ENCODE data around the gene CDK4. TPM values are rescaled to one million over a fixed set of nuclear protein-coding genes. Genes with fewer than 3 reads are reported as not detected.

Gene CDK4
- polyA plus RNA-seq, 1 donor (not counting 4 experiments of a cell fraction or from before 2014, with no cell fraction given) = 146 TPM

GRCh38 chr12:57713209-57713608 lies 38.9 kb downstream of the CDK4 start:
- no peak overlapping the region for H3K4me3 ChIP-seq (ENCODE audit: control insufficient read depth in 2 of 3, extremely low read depth in 1 of 3, insufficient read depth in 2 of 3, low read depth in 1 of 3, low read length in 3 of 3)
- DNase-seq (ENCODE audit: low read depth, low spot score) = no peak
- H3K79me2 ChIP-seq (ENCODE audit: control insufficient read depth, insufficient read depth, low read length) = no peaks in the 10 kb centered on the region
- H3K36me3 ChIP-seq (ENCODE audit: control insufficient read depth in 2 of 2, extremely low read depth in 1 of 2, insufficient read depth in 2 of 2, low read length in 2 of 2) = peaks cover 5 to 7% of the 10 kb centered on the region in 2 experiments
- no peak for FAIRE-seq
- no peaks in the 10 kb centered on the region for H4K20me1 ChIP-seq (ENCODE audit: control insufficient read depth, extremely low read depth, insufficient read depth, low read length)
- H3K4me1 ChIP-seq (ENCODE audit: control insufficient read depth, extremely low read depth, insufficient read depth, low read length) = no peaks in the 10 kb centered on the region
- no peak overlapping the region for H3K4me2 ChIP-seq (ENCODE audit: control insufficient read depth, extremely low read depth, insufficient read depth, low read depth, low read length)
- dilution Hi-C loops (cut with MboI; ENCODE audit: extremely low pct_ligation_motif_present, low sequenced_read_pairs) = no loop called here
- H3K9me1 ChIP-seq (ENCODE audit: control insufficient read depth, extremely low read depth, insufficient read depth, low read length) = no peaks in the 10 kb centered on the region
- H3K9ac ChIP-seq (ENCODE audit: control insufficient read depth, extremely low read depth, insufficient read depth, low read length) = no peak overlapping the region
- no peak overlapping the region for H2AFZ ChIP-seq (ENCODE audit: control insufficient read depth, low read length)
- H3K27ac ChIP-seq (ENCODE audit: control insufficient read depth, insufficient read depth, low read length) = no peak overlapping the region
- no peaks in the 10 kb centered on the region for H3K27me3 ChIP-seq (ENCODE audit: control insufficient read depth, extremely low read depth, insufficient read depth, low read length)
- TF ChIP-seq, protein P1, sequence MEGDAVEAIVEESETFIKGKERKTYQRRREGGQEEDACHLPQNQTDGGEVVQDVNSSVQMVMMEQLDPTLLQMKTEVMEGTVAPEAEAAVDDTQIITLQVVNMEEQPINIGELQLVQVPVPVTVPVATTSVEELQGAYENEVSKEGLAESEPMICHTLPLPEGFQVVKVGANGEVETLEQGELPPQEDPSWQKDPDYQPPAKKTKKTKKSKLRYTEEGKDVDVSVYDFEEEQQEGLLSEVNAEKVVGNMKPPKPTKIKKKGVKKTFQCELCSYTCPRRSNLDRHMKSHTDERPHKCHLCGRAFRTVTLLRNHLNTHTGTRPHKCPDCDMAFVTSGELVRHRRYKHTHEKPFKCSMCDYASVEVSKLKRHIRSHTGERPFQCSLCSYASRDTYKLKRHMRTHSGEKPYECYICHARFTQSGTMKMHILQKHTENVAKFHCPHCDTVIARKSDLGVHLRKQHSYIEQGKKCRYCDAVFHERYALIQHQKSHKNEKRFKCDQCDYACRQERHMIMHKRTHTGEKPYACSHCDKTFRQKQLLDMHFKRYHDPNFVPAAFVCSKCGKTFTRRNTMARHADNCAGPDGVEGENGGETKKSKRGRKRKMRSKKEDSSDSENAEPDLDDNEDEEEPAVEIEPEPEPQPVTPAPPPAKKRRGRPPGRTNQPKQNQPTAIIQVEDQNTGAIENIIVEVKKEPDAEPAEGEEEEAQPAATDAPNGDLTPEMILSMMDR (optimal IDR thresholded peaks at IDR 0.05 in 1 of 3, IDR thresholded peaks at IDR 0.05 in 1 of 3, conservative IDR thresholded peaks at IDR 0.05 in 1 of 3; ENCODE audit: extremely low read depth in 1 of 3, insufficient read depth in 2 of 3, low read length in 3 of 3) = no peak
- TF ChIP-seq EZH2 (IDR thresholded peaks at IDR 0.05; ENCODE audit: low read length) = no peak
- H3K9me3 ChIP-seq (ENCODE audit: control insufficient read depth, low read depth, low read length) = no peaks in the 10 kb centered on the region

GRCh38 chr12:57712701-57713100 lies 39.4 kb downstream of the CDK4 start:
- Histone ChIP-seq H4K20me1 (ENCODE audit: control insufficient read depth, extremely low read depth, insufficient read depth, low read length) (no peaks in the 10 kb centered on the region), H3K79me2 (ENCODE audit: control insufficient read depth, insufficient read depth, low read length) (no peaks in the 10 kb centered on the region), H3K27ac (ENCODE audit: control insufficient read depth, insufficient read depth, low read length) (no peak overlapping the region), H2AFZ (ENCODE audit: control insufficient read depth, low read length) (no peak overlapping the region), H3K36me3 (ENCODE audit: control insufficient read depth in 2 of 2, extremely low read depth in 1 of 2, insufficient read depth in 2 of 2, low read length in 2 of 2) (peaks cover 4 to 5% of the 10 kb centered on the region in 2 experiments), H3K4me3 (ENCODE audit: control insufficient read depth in 2 of 3, extremely low read depth in 1 of 3, insufficient read depth in 2 of 3, low read depth in 1 of 3, low read length in 3 of 3) (no peak overlapping the region), H3K4me2 (ENCODE audit: control insufficient read depth, extremely low read depth, insufficient read depth, low read depth, low read length) (no peak overlapping the region), H3K9me3 (ENCODE audit: control insufficient read depth, low read depth, low read length) (no peaks in the 10 kb centered on the region), H3K4me1 (ENCODE audit: control insufficient read depth, extremely low read depth, insufficient read depth, low read length) (no peaks in the 10 kb centered on the region), H3K27me3 (ENCODE audit: control insufficient read depth, extremely low read depth, insufficient read depth, low read length) (no peaks in the 10 kb centered on the region), H3K9me1 (ENCODE audit: control insufficient read depth, extremely low read depth, insufficient read depth, low read length) (no peaks in the 10 kb centered on the region), H3K9ac (ENCODE audit: control insufficient read depth, extremely low read depth, insufficient read depth, low read length) (no peak overlapping the region)
- TF ChIP-seq, protein P1 (optimal IDR thresholded peaks at IDR 0.05 in 1 of 3, IDR thresholded peaks at IDR 0.05 in 1 of 3, conservative IDR thresholded peaks at IDR 0.05 in 1 of 3; ENCODE audit: extremely low read depth in 1 of 3, insufficient read depth in 2 of 3, low read length in 3 of 3) = no peak
- no peak for TF ChIP-seq EZH2 (IDR thresholded peaks at IDR 0.05; ENCODE audit: low read length)
- DNase-seq (ENCODE audit: low read depth, low spot score) (no peak), FAIRE-seq (no peak)
- dilution Hi-C loops (cut with MboI; ENCODE audit: extremely low pct_ligation_motif_present, low sequenced_read_pairs) = no loop called here
